Activated CD8-positive, alpha-beta T cell treated with anti-CD3 and anti-CD28 coated beads for 36 hours (primary cell): Measurements from ENCODE around the gene MARCKSL1. TPM values are rescaled to one million over a fixed set of nuclear protein-coding genes. Genes with fewer than 3 reads are reported as not detected.
A peak's percentile ranks its signal among the peaks of the same experiment; 100 is the strongest.
"Not testable (repeated sequence)": the region's sequence is repeated elsewhere in the genome, so short reads cannot be mapped to it uniquely, and the experiment has no call there.

Source experiments
- ATAC-seq: fragments of 200-7000 bp; cut with Tn5 transposase; one replicate; pipeline ENCODE4 v1.10.0; 2021; ENCODE audit warnings: mild to moderate bottlenecking, moderate library complexity
- CTCF ChIA-PET: fragments of 350-600 bp; sonication (Branson Sonifier 250); formaldehyde crosslinking; loops from one replicate; lab custom pipeline; 2021; ENCODE audit warnings: antibody characterized with exemption; lab: Charles Lee
- POLR2A ChIA-PET: fragments of 350-600 bp; sonication (Branson Sonifier 250); formaldehyde crosslinking; loops from one replicate; lab custom pipeline; 2021; ENCODE audit warnings: antibody characterized with exemption; lab: Charles Lee
- DNase-seq: peaks from one replicate; pipeline ENCODE4 v3.0.0-alpha.2; 2020
- H3K27ac Mint-ChIP-seq: one replicate; pipeline ENCODE4 v1.8.0; 2021; ENCODE audit warnings: mild to moderate bottlenecking, mixed read lengths
- H3K27me3 Mint-ChIP-seq: one replicate; pipeline ENCODE4 v1.8.0; 2021; ENCODE audit warnings: mixed read lengths
- H3K36me3 Mint-ChIP-seq: one replicate; pipeline ENCODE4 v1.8.0; 2021; ENCODE audit warnings: low read depth, mixed read lengths
- H3K4me1 Mint-ChIP-seq: one replicate; pipeline ENCODE4 v1.8.0; 2021; ENCODE audit warnings: low read depth, mixed read lengths
- H3K4me3 Mint-ChIP-seq: one replicate; pipeline ENCODE4 v1.8.0; 2021; ENCODE audit warnings: mild to moderate bottlenecking, moderate library complexity, mixed read lengths
- H3K9me3 Mint-ChIP-seq: one replicate; pipeline ENCODE4 v1.8.0; 2021; ENCODE audit warnings: mixed read lengths
- CTCF ChIP-seq: fragments of 200-600 bp; IDR thresholded peaks from one replicate; pipeline ENCODE4 v1.8.0; 2022; ENCODE audit warnings: antibody characterized with exemption, mild to moderate bottlenecking
- intact Hi-C: fragments of 100-400 bp; cut with micrococcal nuclease; formaldehyde crosslinking; loops from one replicate; pipeline ENCODE4 v1.10.0; 2022
- total RNA-seq, 2 experiments: library from RNA; stranded (reverse); gene quantifications; one replicate each; pipeline ENCODE4 v1.2.3, GENCODE V29; 2021

Gene MARCKSL1
- total RNA-seq, 2 experiments from 2014 or later, result 31.2 to 33.5 TPM

- no peak for DNase-seq
- ChIA-PET POLR2A (no interaction called here), CTCF (no interaction called here)
- ATAC-seq, result peak; percentile 7
- intact Hi-C loops, result no loop called here
- Mint-ChIP-seq H3K9me3 (no peaks in the 10 kb centered on the region), H3K36me3 (peaks cover 29% of the 10 kb centered on the region), H3K4me3 (no peak overlapping the region), H3K4me1 (peaks cover 6% of the 10 kb centered on the region), H3K27me3 (no peaks in the 10 kb centered on the region), H3K27ac (peak overlapping the region; percentile 21)
- TF ChIP-seq CTCF, result no peak
These were observed 50.4 kb downstream of the MARCKSL1 start for GRCh38 chr1:32285658-32286057.

GRCh38 chr1:32284777-32285176, 51.3 kb downstream of the MARCKSL1 start:
- ChIA-PET POLR2A (interaction anchor here (2.0 kb wide), 1 partner anchor 32 kb away, joined by 4 read pairs; no protein-coding TSS in a partner anchor), CTCF (interaction anchor here (1.6 kb wide), 1 partner anchor 16 kb away, joined by 4 read pairs; no protein-coding TSS in a partner anchor)
- H3K27ac Mint-ChIP-seq, DNase-seq, H3K9me3 Mint-ChIP-seq, ATAC-seq, intact Hi-C loops, H3K27me3 Mint-ChIP-seq, H3K4me3 Mint-ChIP-seq, H3K4me1 Mint-ChIP-seq: not testable (repeated sequence)
- H3K36me3 Mint-ChIP-seq, result peaks cover 35% of the 10 kb centered on the region

Other genes with a start within 250 kb of the MARCKSL1 start
- gene KPNA6, start 228.2 kb downstream of the MARCKSL1 start, total RNA-seq, result 10 to 100 TPM; 70.8 to 74.3 TPM
- 10 to 100 TPM; 71.5 to 73.3 TPM for gene TXLNA, start 156.6 kb downstream of the MARCKSL1 start, total RNA-seq
- gene CCDC28B, start 135.6 kb downstream of the MARCKSL1 start, total RNA-seq, result 10 to 100 TPM; 27.0 to 27.7 TPM
- gene IQCC, start 130.6 kb downstream of the MARCKSL1 start, total RNA-seq, result 1 to 10 TPM; 4.2 to 4.4 TPM
- not detected for gene DCDC2B, start 127.1 kb downstream of the MARCKSL1 start, total RNA-seq
- 1 to 10 TPM; 6.9 to 7.7 TPM for gene TMEM234, start 113.9 kb downstream of the MARCKSL1 start, total RNA-seq
- 100 to 1,000 TPM; 328 to 335 TPM for gene EIF3I, start 113.8 kb downstream of the MARCKSL1 start, total RNA-seq
- gene FAM167B, start 89.0 kb downstream of the MARCKSL1 start, total RNA-seq, result under 1 TPM; 0.38 to 0.89 TPM
- gene LCK, start 85.0 kb downstream of the MARCKSL1 start, total RNA-seq, result 100 to 1,000 TPM; 289 to 292 TPM
- gene HDAC1, start 44.1 kb downstream of the MARCKSL1 start, total RNA-seq, result 100 to 1,000 TPM; 126 to 127 TPM
- gene FAM229A, start 26.3 kb upstream of the MARCKSL1 start, total RNA-seq, result 1 to 10 TPM; 4.6 to 5.5 TPM
- gene TSSK3, start 26.3 kb upstream of the MARCKSL1 start, total RNA-seq, result under 1 TPM; 0.85 to 0.90 TPM
- 10 to 100 TPM; 30.6 to 33.3 TPM for gene BSDC1, start 58.2 kb upstream of the MARCKSL1 start, total RNA-seq
- gene ZBTB8B, start 128.8 kb upstream of the MARCKSL1 start, total RNA-seq, result not detected
- under 1 TPM in 1 of 2 experiments, not detected in 1; 0.16 TPM for gene ZBTB8A, start 203.2 kb upstream of the MARCKSL1 start, total RNA-seq